GM21447 (cell line): ENCODE results near the gene PLS3.
"Not testable (repeated sequence)": the region's sequence is repeated elsewhere in the genome, so short reads cannot be mapped to it uniquely, and the experiment has no call there.

Experiments used
- ATAC-seq: cut with Tn5 transposase; IDR thresholded peaks from one replicate; pipeline ENCODE4 v1.9.1; 2021; ENCODE audit not compliant: unreplicated experiment

The PLS3 gene

DNA sequence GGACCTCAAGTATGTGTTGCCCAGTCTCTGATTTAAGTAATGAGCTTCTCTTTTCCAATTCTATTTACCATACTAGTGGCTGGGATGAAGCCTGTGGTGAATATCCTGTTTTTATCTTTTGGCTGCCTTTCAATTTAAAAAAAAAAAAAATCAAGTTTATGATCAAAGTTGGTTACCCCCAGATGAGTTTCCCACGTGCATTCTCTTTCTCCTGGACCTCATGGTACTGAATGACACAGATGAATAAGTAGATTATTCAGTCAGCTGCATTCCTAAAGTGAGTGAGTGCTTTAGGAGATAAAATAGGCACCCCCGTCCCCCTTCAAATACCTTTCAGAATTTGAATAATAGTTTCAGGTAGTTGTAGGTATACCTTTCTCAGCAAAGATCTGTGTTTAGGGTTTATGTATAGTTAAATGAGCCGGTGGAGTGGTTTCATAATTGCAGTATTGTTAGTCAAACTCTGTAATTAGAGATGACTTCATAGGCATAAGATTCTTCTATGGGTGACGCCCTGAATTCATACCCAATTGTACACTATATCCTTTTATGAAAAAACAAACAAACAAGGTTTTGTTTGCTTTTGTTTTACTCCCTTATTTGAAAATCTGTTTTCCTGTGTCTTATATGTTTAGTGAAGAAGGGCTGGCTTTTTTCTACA lies 41.9 kb downstream of the PLS3 start:
- no peak for ATAC-seq

GRCh38 chrX:115603534-115604074 lies 42.6 kb downstream of the PLS3 start:
- no peak for ATAC-seq

DNA sequence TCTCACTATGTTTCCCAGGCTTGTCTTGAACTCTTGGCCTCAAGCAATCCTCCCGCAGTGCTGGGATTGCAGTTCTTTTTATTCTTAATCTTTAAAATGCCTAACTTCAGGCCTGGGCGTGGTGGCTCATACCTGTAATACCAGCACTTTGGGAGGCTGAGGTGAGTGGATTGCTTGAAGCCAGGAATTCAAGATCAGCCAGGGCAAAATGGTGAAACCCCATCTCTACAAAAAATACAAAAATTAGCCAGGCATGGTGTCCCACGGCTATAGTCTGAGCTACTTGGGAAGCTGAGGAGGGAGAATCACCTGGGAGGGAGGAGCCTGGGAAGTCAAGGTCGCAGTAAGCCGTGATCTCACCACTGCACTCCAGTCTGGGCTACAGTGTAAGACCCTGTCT lies 45.9 kb downstream of the PLS3 start:
- no peak for ATAC-seq

- ATAC-seq, result no peak
Observed at GRCh38 chrX:115609621-115610020, 48.6 kb downstream of the PLS3 start.

GRCh38 chrX:115616943-115617563 lies 56.1 kb downstream of the PLS3 start:
- ATAC-seq, result peak; percentile 97

DNA sequence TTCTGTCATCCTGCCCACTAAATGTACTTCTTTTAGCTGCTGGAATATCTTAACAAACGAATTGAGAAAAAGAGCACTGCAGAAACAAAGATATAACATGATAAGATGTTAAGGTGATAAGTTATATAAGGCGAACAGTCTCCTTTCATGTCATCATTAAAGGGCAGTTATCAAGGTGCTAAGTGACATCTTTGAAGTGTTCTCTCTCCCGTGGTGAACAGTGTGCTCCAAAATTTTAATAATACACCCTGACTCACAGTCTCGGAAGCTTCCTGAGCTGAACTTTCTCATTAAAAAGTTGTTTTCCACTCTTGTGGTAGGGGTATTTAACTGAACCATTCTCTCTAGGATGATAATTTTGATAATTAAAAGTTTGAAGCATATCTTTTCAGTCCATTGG lies 61.6 kb downstream of the PLS3 start:
- no peak for ATAC-seq

DNA sequence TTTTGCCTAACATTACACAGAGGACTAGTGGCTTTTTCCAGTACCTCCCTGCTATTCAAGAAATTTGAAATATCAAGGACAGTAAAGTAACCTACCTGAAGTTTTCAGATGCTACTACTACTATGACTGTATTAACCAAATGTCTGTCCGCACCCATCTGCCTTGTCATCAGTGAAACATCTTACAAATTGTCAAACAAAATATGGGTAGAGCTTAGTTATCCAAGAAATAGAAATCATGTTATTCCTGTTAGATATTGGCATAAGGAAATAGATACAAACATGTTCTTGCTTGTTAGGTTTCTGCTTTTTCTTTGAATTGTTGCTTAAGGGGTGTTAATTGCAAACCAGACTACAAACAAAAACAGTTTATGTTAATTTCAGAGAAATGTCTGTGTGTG lies 63.9 kb downstream of the PLS3 start:
- ATAC-seq, result no peak

DNA sequence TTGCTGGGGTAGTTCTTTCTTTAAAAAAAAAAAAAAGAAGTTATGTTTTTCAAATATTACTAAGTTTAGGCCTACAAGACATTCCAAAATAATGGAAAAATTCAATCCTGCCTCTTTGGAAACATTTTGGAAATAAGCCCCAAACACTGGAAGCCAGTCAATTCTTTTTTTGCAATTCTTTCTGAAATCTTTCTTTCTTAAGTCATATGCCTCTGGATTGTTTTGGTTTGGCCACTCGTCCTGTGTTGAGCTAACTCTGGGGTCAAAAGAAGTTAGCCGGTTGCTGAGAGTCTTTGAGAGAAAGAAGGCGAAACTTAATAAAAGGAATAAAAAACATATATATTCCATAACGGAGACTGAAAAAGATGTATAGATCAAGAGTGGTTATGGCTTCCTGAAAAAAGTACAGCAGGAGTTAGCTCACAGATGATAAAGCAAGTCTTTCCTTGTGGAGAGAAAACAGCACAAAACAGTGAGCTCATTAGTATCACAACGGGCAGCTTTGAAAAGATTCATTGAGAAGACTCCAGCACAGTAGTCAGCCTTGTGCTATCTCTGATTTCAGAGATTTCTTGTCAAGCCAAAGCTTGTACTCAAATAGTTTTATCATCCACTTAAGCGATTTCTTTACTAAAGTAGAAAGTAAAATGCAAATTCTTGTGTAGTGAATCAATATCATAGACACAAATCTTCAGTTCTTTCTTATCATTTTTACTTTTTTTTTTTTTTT lies 64.8 kb downstream of the PLS3 start:
- ATAC-seq, result no peak

DNA sequence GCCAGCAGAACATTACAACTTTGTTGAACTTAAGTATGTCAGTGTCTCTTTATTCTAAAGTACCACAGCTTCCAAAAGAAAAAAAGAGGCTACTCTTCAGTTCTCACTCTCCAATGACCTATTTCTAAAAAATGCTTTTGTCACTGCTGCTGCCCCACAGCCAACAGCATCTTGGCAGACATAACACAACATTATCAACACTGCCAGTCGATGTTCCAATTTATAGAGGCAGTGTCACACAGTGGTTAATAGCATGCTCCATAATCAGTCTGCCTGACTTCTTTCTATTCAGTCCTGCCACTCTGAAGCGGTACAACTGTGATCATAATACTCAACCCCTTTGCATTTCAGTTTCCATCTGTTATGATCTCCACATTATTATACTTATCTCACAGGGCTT lies 69.2 kb downstream of the PLS3 start:
- no peak for ATAC-seq

DNA sequence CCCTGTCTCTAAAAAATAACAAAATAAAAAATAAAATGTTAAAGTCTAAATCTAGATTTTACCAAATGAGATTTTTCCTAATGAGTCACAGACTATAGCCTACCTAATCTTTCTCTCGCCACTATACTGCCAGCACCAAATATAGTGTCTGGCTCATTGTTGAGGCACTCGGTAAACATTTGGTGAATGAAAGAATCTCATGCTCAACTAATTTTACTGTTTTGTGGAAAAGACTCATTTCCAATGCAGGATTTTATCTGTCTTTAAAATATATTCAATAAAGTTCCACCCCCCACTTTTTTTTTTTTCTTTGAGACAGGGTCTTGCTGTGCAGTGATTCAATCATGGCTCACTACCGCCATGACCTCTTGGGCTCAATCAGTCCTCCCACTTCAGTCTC lies 71.5 kb downstream of the PLS3 start:
- ATAC-seq, result no peak

DNA sequence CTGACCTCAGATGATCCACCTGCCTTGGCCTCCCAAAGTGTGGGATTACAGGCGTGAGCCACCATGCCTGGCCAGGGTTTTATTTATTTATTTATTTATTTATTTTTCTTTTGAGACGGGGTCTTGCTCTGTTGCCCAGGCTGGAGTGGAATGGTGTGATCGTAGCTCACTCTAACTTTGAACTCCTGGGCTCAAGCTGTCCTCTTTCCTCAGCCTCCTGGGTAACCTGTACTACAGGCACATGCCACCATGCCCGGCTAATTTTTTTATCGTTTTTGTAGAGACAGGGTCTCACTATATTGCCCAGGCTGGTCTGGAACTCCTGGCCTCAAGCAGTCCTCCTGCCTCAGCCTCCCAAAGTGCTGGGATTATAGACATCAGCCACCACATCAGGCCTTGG lies 72.4 kb downstream of the PLS3 start:
- ATAC-seq, result not testable (repeated sequence)

DNA sequence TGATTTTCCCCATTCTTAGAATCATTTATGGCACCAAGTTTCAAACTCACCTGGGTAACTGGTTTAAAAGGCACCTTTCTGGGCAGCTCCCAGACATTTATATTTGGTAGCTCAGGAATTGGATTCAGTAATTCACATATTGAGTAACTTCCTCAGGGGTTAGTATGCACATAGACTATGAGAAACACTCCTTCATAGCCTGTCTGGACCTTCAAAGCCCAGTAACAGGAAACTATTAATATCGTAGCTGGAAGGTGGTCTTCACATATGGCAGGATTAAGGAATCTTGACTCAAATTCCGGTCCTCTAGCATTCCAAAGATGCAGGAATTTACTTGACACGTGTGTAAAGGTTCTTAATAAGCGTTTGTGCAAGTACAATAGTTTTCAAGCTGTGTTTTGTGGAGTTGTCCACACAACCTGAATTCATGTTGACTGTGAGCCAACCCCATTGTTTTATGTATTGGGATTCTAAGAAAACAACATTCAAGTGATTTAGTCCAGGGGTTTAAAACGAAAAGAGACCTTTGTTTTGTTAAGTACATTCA lies 78.4 kb downstream of the PLS3 start:
- ATAC-seq, result no peak

DNA sequence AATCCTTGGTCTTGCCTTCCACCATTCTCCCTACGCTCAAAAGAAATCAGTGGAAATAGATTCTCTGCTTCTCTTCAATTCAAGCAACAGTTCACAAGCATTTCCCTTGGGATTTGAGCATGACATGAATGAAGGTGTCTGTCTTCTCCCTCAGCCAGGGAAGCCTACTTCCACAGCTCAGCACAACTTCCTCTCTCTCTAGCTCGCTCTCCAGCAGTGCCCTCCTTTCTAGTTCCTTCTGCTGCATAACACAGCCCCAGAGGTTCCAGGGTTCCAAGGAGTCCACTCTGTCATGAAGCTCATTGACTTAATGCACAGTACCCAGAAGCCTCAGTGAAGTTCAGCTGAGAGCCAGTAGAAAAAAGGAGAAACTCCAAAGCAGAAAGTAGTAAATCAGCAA lies 81.3 kb downstream of the PLS3 start:
- ATAC-seq, result no peak

GRCh38 chrX:115642895-115643530 lies 82.0 kb downstream of the PLS3 start:
- no peak for ATAC-seq

- ATAC-seq, result not testable (repeated sequence)
Observed at GRCh38 chrX:115644397-115644796, 83.4 kb downstream of the PLS3 start.

- ATAC-seq, result no peak
Observed at GRCh38 chrX:115649461-115650063, 88.6 kb downstream of the PLS3 start.

- no peak for ATAC-seq
Observed at GRCh38 chrX:115650449-115650848, 89.5 kb downstream of the PLS3 start.

DNA sequence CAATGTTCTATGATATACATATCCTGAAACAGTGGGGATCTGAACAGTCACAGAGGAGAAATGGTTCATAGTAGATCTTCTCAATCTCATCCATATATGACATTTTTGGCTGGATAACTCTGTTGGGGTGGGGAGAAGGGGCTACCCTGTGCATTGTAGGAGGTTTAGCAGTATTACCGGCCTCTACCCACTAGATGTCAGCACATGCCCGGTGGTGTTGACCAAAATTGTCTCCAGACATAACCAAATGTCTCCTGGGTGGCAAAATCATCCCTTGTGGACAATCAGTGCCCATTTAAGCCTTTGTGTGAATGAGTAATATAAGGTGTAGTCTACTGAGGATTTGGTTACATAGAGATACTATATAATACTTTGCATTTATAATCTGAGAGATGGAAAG lies 89.9 kb downstream of the PLS3 start:
- ATAC-seq, result no peak

DNA sequence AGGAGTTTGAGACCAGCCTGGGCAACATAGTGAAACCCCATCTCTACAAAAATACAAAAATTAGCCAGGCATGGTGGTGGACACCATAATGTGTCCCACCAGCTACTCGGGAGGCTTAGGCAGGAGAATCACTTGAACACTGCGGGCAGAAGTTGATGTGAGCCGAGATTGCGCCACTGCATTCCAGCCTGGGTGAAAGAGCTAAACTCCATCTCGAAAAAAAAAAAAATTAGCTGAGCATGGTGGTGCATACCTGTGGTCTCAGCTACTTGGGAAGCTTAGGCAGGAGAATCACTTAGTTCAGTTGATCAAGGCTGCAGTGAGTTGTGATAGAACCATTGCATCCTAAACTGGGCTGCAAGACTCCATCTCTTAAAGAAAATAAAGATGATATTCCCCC lies 91.2 kb downstream of the PLS3 start:
- no peak for ATAC-seq

DNA sequence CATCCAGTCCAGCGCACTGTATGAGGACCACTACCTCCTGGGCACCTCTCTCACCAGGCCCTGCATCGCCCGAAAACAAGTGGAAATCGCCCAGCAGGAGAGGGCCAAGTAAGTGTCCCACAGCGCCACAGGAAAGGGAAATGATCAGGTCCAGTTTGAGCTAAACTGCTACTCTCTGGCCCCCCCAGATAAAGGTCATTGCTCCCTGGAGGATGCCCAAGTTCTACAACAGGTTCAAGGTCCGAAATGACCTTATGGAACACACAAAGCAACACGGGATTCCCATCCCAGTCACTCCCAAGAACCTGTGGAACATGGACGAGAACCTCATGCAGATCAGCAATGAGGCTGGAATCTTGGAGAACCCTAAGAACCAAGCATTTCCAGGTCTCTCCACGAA lies 104.1 kb downstream of the PLS3 start:
- no peak for ATAC-seq

GRCh38 chrX:115679460-115679859 lies 118.5 kb downstream of the PLS3 start:
- ATAC-seq, result no peak
